Measurements from ENCODE around the gene PCCA. TPM values are rescaled to one million over a fixed set of nuclear protein-coding genes. Genes with fewer than 3 reads are reported as not detected.

Gene PCCA
- total RNA-seq, 1 experiment from 2014 or later: 39.9 TPM

DNA sequence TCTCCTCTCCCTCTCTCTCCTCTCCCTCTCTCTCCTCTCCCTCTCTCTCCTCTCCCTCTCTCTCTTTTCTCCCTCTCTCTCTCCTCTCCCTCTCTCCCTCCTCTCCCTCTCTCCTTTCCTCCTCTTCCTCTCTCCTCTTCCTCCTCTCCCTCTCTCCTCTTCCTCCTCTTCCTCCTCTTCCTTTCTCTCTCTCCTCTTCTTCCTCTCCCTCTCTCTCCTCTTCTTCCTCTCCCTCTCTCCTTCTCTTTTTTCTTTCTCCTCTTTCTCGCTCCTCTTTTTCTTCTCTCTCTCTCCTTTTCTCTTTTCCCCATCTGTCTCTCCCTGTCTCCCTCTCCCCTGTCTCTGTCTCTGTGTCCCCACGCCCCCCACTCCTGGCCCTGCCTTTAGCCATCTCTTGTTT, 363.0 kb downstream of the PCCA start:
- H3K4me3 ChIP-seq (ENCODE audit: low read depth, low read length): no peak overlapping the region
- peak overlapping the region; percentile 3 for H3K27ac Mint-ChIP-seq (ENCODE audit: unreplicated experiment)
- no peaks in the 10 kb centered on the region for H3K9me3 Mint-ChIP-seq (ENCODE audit: unreplicated experiment)
- H3K36me3 ChIP-seq (ENCODE audit: control insufficient read depth, insufficient read depth, low read length): no peaks in the 10 kb centered on the region
- CTCF ChIA-PET: no interaction called here
- intact Hi-C loops (cut with micrococcal nuclease; ENCODE audit: unreplicated experiment): no loop called here
- TF ChIP-seq, protein P1, sequence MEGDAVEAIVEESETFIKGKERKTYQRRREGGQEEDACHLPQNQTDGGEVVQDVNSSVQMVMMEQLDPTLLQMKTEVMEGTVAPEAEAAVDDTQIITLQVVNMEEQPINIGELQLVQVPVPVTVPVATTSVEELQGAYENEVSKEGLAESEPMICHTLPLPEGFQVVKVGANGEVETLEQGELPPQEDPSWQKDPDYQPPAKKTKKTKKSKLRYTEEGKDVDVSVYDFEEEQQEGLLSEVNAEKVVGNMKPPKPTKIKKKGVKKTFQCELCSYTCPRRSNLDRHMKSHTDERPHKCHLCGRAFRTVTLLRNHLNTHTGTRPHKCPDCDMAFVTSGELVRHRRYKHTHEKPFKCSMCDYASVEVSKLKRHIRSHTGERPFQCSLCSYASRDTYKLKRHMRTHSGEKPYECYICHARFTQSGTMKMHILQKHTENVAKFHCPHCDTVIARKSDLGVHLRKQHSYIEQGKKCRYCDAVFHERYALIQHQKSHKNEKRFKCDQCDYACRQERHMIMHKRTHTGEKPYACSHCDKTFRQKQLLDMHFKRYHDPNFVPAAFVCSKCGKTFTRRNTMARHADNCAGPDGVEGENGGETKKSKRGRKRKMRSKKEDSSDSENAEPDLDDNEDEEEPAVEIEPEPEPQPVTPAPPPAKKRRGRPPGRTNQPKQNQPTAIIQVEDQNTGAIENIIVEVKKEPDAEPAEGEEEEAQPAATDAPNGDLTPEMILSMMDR (IDR thresholded peaks at IDR 0.05; ENCODE audit: insufficient read depth in 1 of 2, low read depth in 1 of 2, low read length in 1 of 2, severe bottlenecking in 1 of 2, unreplicated experiment in 1 of 2): no peak
- no peaks in the 10 kb centered on the region for H3K9me3 ChIP-seq
- H3K4me1 ChIP-seq: no peaks in the 10 kb centered on the region
- BruUV-seq (replicated peaks): no TSS peak
- POLR2A ChIA-PET: no interaction called here
- no peak overlapping the region for H3K4me3 Mint-ChIP-seq (ENCODE audit: unreplicated experiment)
- no peaks in the 10 kb centered on the region for H3K4me1 Mint-ChIP-seq (ENCODE audit: low read depth, unreplicated experiment)
- DNase-seq: no peak
- H3K27me3 ChIP-seq (replicated peaks; ENCODE audit: control insufficient read depth, insufficient read depth, low read length): no peaks in the 10 kb centered on the region
- H3K36me3 Mint-ChIP-seq (ENCODE audit: insufficient read depth, unreplicated experiment): no peaks in the 10 kb centered on the region
- H3K27me3 Mint-ChIP-seq (ENCODE audit: insufficient read depth, unreplicated experiment): no peaks in the 10 kb centered on the region

DNA sequence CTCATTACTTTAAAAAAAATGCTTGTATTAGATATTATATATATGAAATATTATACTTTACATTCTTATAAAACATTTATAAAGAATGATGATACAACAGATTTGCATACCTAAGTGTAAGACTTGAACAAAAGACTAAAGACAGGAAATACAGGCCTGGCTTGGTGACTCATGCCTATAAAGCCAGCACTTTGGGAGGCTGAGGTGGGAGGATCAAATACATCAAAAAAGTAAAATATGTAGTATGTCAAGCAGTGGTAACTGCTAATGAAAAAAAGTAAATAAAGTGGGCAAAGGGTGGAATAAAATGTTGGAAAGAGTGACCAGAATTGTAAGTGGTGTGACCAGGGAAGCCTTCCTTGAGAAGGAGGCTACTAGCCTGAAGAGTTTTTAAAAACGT, 366.0 kb downstream of the PCCA start:
- intact Hi-C loops (cut with micrococcal nuclease; ENCODE audit: unreplicated experiment): no loop called here
- Histone ChIP-seq H3K36me3 (ENCODE audit: control insufficient read depth, insufficient read depth, low read length) (no peaks in the 10 kb centered on the region), H3K9me3 (no peaks in the 10 kb centered on the region), H3K4me3 (ENCODE audit: low read depth, low read length) (no peak overlapping the region), H3K27me3 (replicated peaks; ENCODE audit: control insufficient read depth, insufficient read depth, low read length) (no peaks in the 10 kb centered on the region), H3K4me1 (no peaks in the 10 kb centered on the region)
- no peaks in the 10 kb centered on the region for H3K36me3 Mint-ChIP-seq (ENCODE audit: insufficient read depth, unreplicated experiment)
- DNase-seq: no peak
- H3K27ac Mint-ChIP-seq (ENCODE audit: unreplicated experiment): no peak overlapping the region
- ChIA-PET POLR2A (no interaction called here), CTCF (no interaction called here)
- no peaks in the 10 kb centered on the region for H3K9me3 Mint-ChIP-seq (ENCODE audit: unreplicated experiment)
- no peaks in the 10 kb centered on the region for H3K4me1 Mint-ChIP-seq (ENCODE audit: low read depth, unreplicated experiment)
- TF ChIP-seq, protein P1 (IDR thresholded peaks at IDR 0.05; ENCODE audit: insufficient read depth in 1 of 2, low read depth in 1 of 2, low read length in 1 of 2, severe bottlenecking in 1 of 2, unreplicated experiment in 1 of 2): no peak
- H3K4me3 Mint-ChIP-seq (ENCODE audit: unreplicated experiment): no peak overlapping the region
- no TSS peak for BruUV-seq (replicated peaks)
- H3K27me3 Mint-ChIP-seq (ENCODE audit: insufficient read depth, unreplicated experiment): no peaks in the 10 kb centered on the region

DNA sequence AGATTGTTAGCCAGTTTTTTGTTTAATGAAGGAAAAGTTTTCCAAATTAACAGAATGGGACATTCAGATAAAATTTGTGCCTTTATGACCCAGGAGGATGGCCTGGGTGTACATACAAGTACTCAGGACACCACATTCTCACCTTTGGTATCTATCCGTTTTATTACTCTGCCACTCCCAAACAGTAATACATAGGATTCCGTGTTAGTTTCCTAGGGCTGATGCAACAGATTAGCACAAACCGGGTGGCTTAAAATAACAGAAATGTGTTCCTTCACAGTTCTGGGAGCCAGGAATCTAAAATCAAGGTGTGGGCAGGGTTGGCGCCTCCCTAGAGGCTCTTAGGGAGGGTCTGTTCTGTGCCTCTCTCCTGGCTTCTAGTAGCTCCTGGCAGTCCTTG, 369.8 kb downstream of the PCCA start:
- DNase-seq: peak in 1 of 2 experiments; percentile 6
- Histone ChIP-seq H3K4me3 (ENCODE audit: low read depth, low read length) (no peak overlapping the region), H3K27me3 (replicated peaks; ENCODE audit: control insufficient read depth, insufficient read depth, low read length) (no peaks in the 10 kb centered on the region), H3K36me3 (ENCODE audit: control insufficient read depth, insufficient read depth, low read length) (no peaks in the 10 kb centered on the region), H3K4me1 (no peaks in the 10 kb centered on the region), H3K9me3 (no peaks in the 10 kb centered on the region)
- Mint-ChIP-seq H3K9me3 (ENCODE audit: unreplicated experiment) (no peaks in the 10 kb centered on the region), H3K4me1 (ENCODE audit: low read depth, unreplicated experiment) (no peaks in the 10 kb centered on the region), H3K27ac (ENCODE audit: unreplicated experiment) (no peak overlapping the region), H3K36me3 (ENCODE audit: insufficient read depth, unreplicated experiment) (no peaks in the 10 kb centered on the region), H3K4me3 (ENCODE audit: unreplicated experiment) (no peak overlapping the region), H3K27me3 (ENCODE audit: insufficient read depth, unreplicated experiment) (no peaks in the 10 kb centered on the region)
- ChIA-PET CTCF (no interaction called here), POLR2A (no interaction called here)
- BruUV-seq (replicated peaks): no TSS peak
- TF ChIP-seq, protein P1 (IDR thresholded peaks at IDR 0.05; ENCODE audit: insufficient read depth in 1 of 2, low read depth in 1 of 2, low read length in 1 of 2, severe bottlenecking in 1 of 2, unreplicated experiment in 1 of 2): no peak
- intact Hi-C loops (cut with micrococcal nuclease; ENCODE audit: unreplicated experiment): no loop called here
